GM19372 (cell line): ENCODE data around the gene DCTD.

Experiments used
- ATAC-seq: cut with Tn5 transposase; IDR thresholded peaks from one replicate; pipeline ENCODE4 v1.9.1; 2021; ENCODE audit warnings: mild to moderate bottlenecking, low read depth, moderate library complexity; ENCODE audit not compliant: unreplicated experiment

DCTD gene

GRCh38 chr4:182895791-182896292 lies 21.3 kb downstream of the DCTD start:
- ATAC-seq, result no peak

- no peak for ATAC-seq
Observed at GRCh38 chr4:182894681-182895275, 22.4 kb downstream of the DCTD start.

- no peak for ATAC-seq
Observed at GRCh38 chr4:182893474-182894080, 23.6 kb downstream of the DCTD start.

GRCh38 chr4:182893047-182893446 lies 24.1 kb downstream of the DCTD start:
- ATAC-seq, result no peak

- no peak for ATAC-seq
Observed at GRCh38 chr4:182890202-182890601, 27.0 kb downstream of the DCTD start.

- no peak for ATAC-seq
Observed at GRCh38 chr4:182888891-182889290, 28.3 kb downstream of the DCTD start.

- no peak for ATAC-seq
Observed at GRCh38 chr4:182886768-182887167, 30.4 kb downstream of the DCTD start.

- no peak for ATAC-seq
Observed at GRCh38 chr4:182886205-182886604, 31.0 kb downstream of the DCTD start.

- no peak for ATAC-seq
Observed at GRCh38 chr4:182885738-182886077, 31.5 kb downstream of the DCTD start.

GRCh38 chr4:182885022-182885737 lies 32.0 kb downstream of the DCTD start:
- no peak for ATAC-seq

GRCh38 chr4:182884040-182884439 lies 33.1 kb downstream of the DCTD start:
- no peak for ATAC-seq

GRCh38 chr4:182883351-182883750 lies 33.8 kb downstream of the DCTD start:
- ATAC-seq, result no peak

- no peak for ATAC-seq
Observed at GRCh38 chr4:182881914-182882313, 35.3 kb downstream of the DCTD start.

GRCh38 chr4:182880387-182881356 lies 36.5 kb downstream of the DCTD start:
- ATAC-seq, result no peak

GRCh38 chr4:182879913-182880312 lies 37.3 kb downstream of the DCTD start:
- ATAC-seq, result no peak

GRCh38 chr4:182878633-182879495 lies 38.3 kb downstream of the DCTD start:
- no peak for ATAC-seq

- no peak for ATAC-seq
Observed at GRCh38 chr4:182877326-182877883, 39.8 kb downstream of the DCTD start.

GRCh38 chr4:182876427-182876826 lies 40.8 kb downstream of the DCTD start:
- ATAC-seq, result no peak
